Renal cortical epithelial cell (primary cell): Measurements from ENCODE around the gene KAZN. TPM values are rescaled to one million over a fixed set of nuclear protein-coding genes. Genes with fewer than 3 reads are reported as not detected.
A peak's percentile ranks its signal among the peaks of the same experiment; 100 is the strongest.

Experiments used
- DNase-seq: peaks from one replicate; pipeline ENCODE4 v3.0.0-alpha.2; 2011; ENCODE audit warnings: low read depth
- total RNA-seq: library from RNA; depleted of rRNA; stranded (reverse); fragments of >200 nt; gene quantifications from 2 replicates; pipeline ENCODE4 v1.2.3, GENCODE V29; 2014

The KAZN gene
- total RNA-seq, 1 donor from 2014 or later, result 30.8 TPM

- DNase-seq, result no peak
These were observed 382.2 kb downstream of the KAZN start for GRCh38 chr1:14980621-14981218.

GRCh38 chr1:14982029-14982428 is 383.5 kb downstream of the KAZN start:
- DNase-seq, result no peak

- DNase-seq, result no peak
These were observed 384.8 kb downstream of the KAZN start for GRCh38 chr1:14983277-14983676.

- DNase-seq, result no peak
These were observed 387.7 kb downstream of the KAZN start for GRCh38 chr1:14986168-14986567.

GRCh38 chr1:14987829-14988603 is 389.5 kb downstream of the KAZN start:
- no peak for DNase-seq

- no peak for DNase-seq
These were observed 390.2 kb downstream of the KAZN start for GRCh38 chr1:14988636-14989035.

- DNase-seq, result no peak
These were observed 391.6 kb downstream of the KAZN start for GRCh38 chr1:14989931-14990728.

GRCh38 chr1:14993414-14993813 is 394.9 kb downstream of the KAZN start:
- DNase-seq, result no peak

- no peak for DNase-seq
These were observed 395.7 kb downstream of the KAZN start for GRCh38 chr1:14994148-14994547.

GRCh38 chr1:14994841-14995437 is 396.5 kb downstream of the KAZN start:
- no peak for DNase-seq

- peak; percentile 93 for DNase-seq
These were observed 397.9 kb downstream of the KAZN start for GRCh38 chr1:14996133-14997050.

- DNase-seq, result peak; percentile 68
These were observed 399.3 kb downstream of the KAZN start for GRCh38 chr1:14997646-14998276.

GRCh38 chr1:14999441-14999840 is 401.0 kb downstream of the KAZN start:
- no peak for DNase-seq

GRCh38 chr1:15000030-15000429 is 401.5 kb downstream of the KAZN start:
- no peak for DNase-seq

- DNase-seq, result no peak
These were observed 402.2 kb downstream of the KAZN start for GRCh38 chr1:15000671-15001070.

GRCh38 chr1:15001317-15001915 is 402.9 kb downstream of the KAZN start:
- DNase-seq, result peak; percentile 45

- DNase-seq, result no peak
These were observed 403.8 kb downstream of the KAZN start for GRCh38 chr1:15002325-15002724.

- DNase-seq, result peak; percentile 59
These were observed 405.9 kb downstream of the KAZN start for GRCh38 chr1:15004396-15004795.

GRCh38 chr1:15005116-15005515 is 406.6 kb downstream of the KAZN start:
- peak; percentile 41 for DNase-seq

- DNase-seq, result no peak
These were observed 408.9 kb downstream of the KAZN start for GRCh38 chr1:15007368-15007767.
